Activated naive CD8-positive, alpha-beta T cell treated with anti-CD3 and anti-CD28 coated beads for 36 hours (primary cell): ENCODE data around the gene GNAO1. TPM values are rescaled to one million over a fixed set of nuclear protein-coding genes. Genes with fewer than 3 reads are reported as not detected.

Experiments
- DNase-seq: peaks from one replicate; pipeline ENCODE4 v3.0.0; 2021
- H3K27ac Mint-ChIP-seq: one replicate; pipeline ENCODE4 v1.8.0; 2022; ENCODE audit warnings: mild to moderate bottlenecking, moderate library complexity, mixed read lengths
- H3K27me3 Mint-ChIP-seq: one replicate; pipeline ENCODE4 v1.8.0; 2022; ENCODE audit warnings: mild to moderate bottlenecking, mixed read lengths
- H3K36me3 Mint-ChIP-seq: one replicate; pipeline ENCODE4 v1.8.0; 2021; ENCODE audit warnings: mild to moderate bottlenecking, mixed read lengths
- H3K4me1 Mint-ChIP-seq: one replicate; pipeline ENCODE4 v1.8.0; 2021; ENCODE audit warnings: mixed read lengths
- H3K4me3 Mint-ChIP-seq: one replicate; pipeline ENCODE4 v1.8.0; 2022; ENCODE audit warnings: mild to moderate bottlenecking, moderate library complexity, mixed read lengths
- H3K9me3 Mint-ChIP-seq: one replicate; pipeline ENCODE4 v1.8.0; 2022; ENCODE audit warnings: mixed read lengths
- total RNA-seq, 2 experiments: library from RNA; stranded (reverse); gene quantifications; one replicate each; pipeline ENCODE4 v1.2.3, GENCODE V29; 2021

The GNAO1 gene
- total RNA-seq, 2 experiments from 2014 or later, result 0.96 to 1.5 TPM

DNA sequence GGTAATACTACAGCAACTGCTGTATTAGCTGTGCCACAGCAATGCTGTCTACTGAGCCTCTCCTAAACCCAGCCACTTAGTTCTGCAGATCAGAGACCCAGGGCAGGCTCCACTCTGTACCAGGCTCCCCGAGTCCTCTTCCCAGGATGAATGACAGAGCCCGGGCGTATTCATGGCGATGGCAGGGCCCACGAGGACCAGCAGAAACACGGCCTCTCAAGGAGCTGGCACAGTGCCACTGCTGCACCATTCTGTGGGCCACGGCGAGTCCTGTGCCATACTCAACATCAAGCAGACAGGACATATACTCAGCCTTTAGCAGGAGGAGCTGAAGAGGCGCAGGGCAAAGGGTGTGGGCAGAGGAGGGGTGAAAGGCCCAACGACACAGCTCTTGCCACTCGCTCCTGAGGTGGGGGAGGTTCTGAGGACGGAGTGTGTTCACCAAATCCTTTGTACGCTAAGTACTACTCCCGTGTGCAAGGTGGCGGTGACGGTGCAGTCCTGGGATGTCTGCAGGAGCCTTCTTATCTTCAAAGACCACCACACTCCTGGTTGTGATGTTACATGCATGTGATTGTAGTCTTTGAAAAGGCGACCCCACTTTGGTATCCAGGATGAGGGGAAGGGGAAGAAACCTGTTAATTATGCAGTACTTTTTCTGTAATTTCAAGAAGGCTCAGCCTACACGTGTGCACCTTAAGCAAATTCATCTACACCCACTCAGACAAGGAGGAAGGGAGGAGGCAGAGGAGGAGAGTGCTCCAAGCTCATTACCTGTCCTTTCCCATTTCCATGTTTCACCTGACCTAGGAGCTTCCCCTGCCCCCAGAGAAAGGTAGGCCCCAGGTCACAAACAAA is 136.0 kb downstream of the GNAO1 start:
- Mint-ChIP-seq H3K9me3 (no peaks in the 10 kb centered on the region), H3K27ac (no peak overlapping the region)

DNA sequence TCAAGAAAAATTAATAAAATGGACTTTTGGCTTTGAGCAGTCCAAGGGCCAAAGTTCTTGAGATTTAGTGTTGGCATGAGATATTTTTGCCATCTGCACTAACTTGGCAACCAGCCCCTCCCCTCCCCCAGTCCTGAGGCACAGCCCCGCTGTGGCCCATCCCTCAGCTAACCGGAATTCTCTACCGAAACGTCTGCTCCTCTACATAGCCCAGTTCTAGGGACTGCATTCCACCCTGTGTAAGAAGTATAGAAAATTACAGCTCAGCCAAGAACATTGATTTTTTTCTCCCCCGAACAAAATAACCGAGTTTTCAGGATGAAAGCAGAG is 136.6 kb downstream of the GNAO1 start:
- Mint-ChIP-seq H3K36me3 (no peaks in the 10 kb centered on the region), H3K4me3 (no peak overlapping the region), H3K27me3 (no peaks in the 10 kb centered on the region), H3K27ac (no peak overlapping the region), H3K9me3 (no peaks in the 10 kb centered on the region), H3K4me1 (no peaks in the 10 kb centered on the region)
- DNase-seq, result no peak

More for the DNA sequence above, 136.0 kb downstream of the GNAO1 start:
- no peak for DNase-seq
- Mint-ChIP-seq H3K4me3 (no peak overlapping the region), H3K4me1 (no peaks in the 10 kb centered on the region), H3K36me3 (no peaks in the 10 kb centered on the region), H3K27me3 (no peaks in the 10 kb centered on the region)

DNA sequence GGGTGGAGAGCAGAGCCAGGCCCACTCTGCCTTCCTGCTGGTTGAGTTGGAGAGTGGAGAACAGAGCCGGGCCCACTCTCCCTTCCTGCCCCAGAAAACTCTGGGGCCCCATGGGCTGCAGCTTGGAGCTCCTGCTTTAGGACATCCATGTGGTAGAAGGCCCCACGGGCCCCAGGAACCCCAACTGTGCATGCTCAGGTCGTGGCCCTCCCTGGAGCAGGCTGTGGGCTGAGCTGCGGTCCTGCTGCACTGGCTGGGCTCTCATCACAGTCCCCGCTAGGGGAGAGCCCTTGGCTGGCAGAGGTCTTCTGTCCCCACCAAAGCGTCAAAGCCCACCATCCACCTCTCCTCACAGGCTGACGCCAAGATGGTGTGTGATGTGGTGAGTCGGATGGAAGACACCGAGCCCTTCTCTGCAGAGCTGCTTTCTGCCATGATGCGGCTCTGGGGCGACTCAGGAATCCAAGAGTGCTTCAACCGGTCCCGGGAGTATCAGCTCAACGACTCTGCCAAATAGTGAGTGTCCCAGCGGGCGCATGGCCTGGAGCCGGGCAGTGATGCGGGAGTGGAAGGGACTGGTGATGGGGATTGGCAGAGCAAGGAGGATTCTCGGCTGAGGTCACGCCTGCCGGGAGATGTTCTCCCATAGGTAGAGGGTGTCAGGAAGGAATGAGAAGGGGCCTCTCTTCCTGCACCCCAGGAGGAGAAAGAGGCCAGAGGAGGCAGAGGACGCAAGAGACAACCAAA is 137.2 kb downstream of the GNAO1 start:
- Mint-ChIP-seq H3K36me3 (no peaks in the 10 kb centered on the region), H3K27ac (no peak overlapping the region), H3K4me3 (no peak overlapping the region), H3K27me3 (no peaks in the 10 kb centered on the region), H3K9me3 (no peaks in the 10 kb centered on the region), H3K4me1 (no peaks in the 10 kb centered on the region)
- no peak for DNase-seq

DNA sequence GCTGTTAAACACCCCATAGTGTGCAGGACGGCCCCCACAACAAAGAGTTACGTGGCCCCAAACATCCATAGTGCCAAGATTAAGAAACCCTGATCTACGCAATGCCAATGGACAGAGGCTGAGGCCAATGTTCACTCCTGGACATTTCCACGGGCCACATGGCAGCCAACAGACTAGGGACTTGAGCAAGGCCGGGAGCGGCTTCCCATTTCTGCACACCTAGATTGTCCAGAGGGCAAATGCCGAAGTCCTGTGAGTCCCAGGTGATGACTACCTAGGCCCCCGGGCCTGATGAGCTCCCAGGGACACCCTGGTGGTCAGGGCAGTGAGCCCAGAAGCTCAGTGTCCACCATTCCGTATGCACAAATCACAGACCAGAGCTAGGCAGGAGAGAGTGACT is 138.6 kb downstream of the GNAO1 start:
- Mint-ChIP-seq H3K36me3 (no peaks in the 10 kb centered on the region), H3K9me3 (no peaks in the 10 kb centered on the region), H3K4me3 (no peak overlapping the region), H3K27me3 (no peaks in the 10 kb centered on the region), H3K27ac (no peak overlapping the region), H3K4me1 (no peaks in the 10 kb centered on the region)
- DNase-seq, result no peak

DNA sequence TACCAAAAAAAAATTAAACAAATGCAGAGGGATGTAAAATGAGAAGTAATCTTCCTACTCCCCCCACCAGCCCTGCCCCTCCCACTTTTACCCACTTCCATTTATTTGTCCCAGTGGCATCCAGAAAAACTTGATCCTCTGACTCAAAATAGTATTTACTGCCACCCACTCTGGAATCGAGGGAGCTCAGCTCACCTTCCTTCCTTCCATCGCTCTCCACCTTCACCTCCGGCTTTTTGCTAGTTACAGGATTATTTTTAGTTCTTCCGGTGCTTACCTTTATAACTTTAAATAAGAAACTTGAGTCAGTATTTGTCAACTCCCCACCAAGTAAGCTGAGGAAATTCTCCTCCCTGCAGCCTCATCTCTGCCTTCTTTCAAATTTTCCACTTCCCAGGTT is 139.2 kb downstream of the GNAO1 start:
- no peaks in the 10 kb centered on the region for H3K27me3 Mint-ChIP-seq
- H3K4me1 Mint-ChIP-seq, result no peaks in the 10 kb centered on the region
- no peaks in the 10 kb centered on the region for H3K9me3 Mint-ChIP-seq
- H3K4me3 Mint-ChIP-seq, result no peak overlapping the region
- no peak overlapping the region for H3K27ac Mint-ChIP-seq
- H3K36me3 Mint-ChIP-seq, result no peaks in the 10 kb centered on the region
- DNase-seq, result no peak

DNA sequence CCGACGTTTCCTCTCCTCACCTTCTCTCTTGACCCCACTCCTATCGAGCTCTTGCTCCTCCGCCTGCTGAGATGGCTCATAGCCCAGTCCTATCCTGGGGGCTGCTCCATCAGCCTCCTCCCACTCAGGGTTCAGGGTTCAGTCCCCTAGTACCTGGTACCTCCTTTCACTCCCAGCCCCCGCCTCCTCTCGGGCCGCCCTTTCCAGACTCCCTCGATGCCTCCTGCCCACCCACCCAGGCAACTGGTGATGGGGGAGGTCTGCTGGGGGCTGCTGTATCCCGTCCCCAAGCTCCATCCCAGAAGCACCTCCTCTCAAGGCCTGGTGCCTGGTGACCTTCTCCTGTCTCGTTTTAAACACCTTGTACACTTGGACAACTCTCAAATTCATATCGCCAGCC is 140.1 kb downstream of the GNAO1 start:
- Mint-ChIP-seq H3K27ac (no peak overlapping the region), H3K9me3 (no peaks in the 10 kb centered on the region), H3K4me3 (no peak overlapping the region), H3K4me1 (no peaks in the 10 kb centered on the region), H3K27me3 (no peaks in the 10 kb centered on the region), H3K36me3 (no peaks in the 10 kb centered on the region)
- DNase-seq, result no peak

DNA sequence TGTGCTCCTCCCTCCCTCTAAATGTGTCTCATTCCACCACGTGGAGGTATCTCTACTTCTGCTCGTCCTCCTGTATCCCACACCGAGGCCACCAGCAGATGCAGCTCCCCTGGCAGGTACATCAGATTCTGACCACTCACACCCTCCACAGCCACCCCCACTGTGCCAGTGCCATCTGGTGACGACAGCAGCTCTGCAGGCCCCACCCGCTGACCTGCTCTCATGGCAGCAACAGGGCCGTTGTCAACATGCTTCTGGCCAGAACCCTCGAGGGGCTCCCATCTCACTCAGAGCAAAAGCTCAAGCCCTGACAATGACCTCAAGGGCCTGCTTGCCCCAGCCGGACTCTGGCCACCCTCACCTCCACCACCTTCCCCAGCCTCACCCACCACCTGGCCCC is 140.6 kb downstream of the GNAO1 start:
- Mint-ChIP-seq H3K27ac (no peak overlapping the region), H3K9me3 (no peaks in the 10 kb centered on the region), H3K36me3 (no peaks in the 10 kb centered on the region), H3K27me3 (no peaks in the 10 kb centered on the region), H3K4me3 (no peak overlapping the region), H3K4me1 (no peaks in the 10 kb centered on the region)
- no peak for DNase-seq

DNA sequence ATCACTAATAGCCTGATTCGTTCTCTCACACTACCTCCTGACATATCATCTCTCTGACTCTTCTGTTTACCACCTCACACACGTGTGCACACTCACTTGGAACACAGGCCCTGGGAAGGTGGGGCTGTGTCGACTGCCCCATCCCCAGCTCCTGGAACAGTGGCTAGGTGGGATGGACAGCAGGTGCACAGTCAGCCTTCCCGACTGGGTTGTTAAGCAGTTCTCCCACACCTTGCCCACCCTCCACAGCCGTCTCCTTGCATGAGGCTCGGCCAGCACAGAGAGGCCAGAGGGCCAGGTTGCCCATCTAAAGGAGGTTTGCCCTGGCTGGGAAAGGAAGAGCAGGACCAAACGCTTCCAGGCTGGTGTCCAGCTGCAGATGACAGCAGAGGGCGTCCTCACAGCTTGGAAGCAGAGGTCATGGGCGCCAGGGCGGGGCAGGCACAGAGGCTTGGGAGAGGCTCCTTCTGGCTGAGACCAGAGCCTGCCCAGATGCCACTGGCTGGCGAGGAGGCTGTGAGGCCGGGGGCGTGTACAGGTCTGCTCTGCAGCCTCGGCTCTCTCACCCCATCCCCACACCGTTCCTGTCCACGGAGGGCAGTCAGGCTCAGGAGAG is 141.3 kb downstream of the GNAO1 start:
- Mint-ChIP-seq H3K27me3 (no peaks in the 10 kb centered on the region), H3K4me1 (no peaks in the 10 kb centered on the region)
- DNase-seq, result no peak

DNA sequence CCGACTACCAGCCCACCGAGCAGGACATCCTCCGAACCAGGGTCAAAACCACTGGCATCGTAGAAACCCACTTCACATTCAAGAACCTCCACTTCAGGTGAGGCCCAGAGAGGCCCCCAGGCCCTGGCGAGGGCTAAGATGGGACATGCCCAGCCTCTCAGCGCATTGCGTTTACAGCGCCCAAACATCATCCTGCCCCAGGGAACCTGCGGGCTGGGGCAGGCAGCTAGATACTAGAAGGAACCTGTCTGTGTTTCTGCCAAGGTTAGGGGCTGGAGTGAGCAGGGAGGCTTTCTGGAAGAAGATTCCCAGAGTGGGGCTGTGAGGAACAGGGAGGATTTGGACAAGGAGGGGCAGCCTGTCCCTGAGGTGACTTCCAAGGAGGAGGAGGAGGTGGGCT is 143.5 kb downstream of the GNAO1 start:
- Mint-ChIP-seq H3K4me3 (no peak overlapping the region), H3K27ac (no peak overlapping the region), H3K36me3 (no peaks in the 10 kb centered on the region), H3K9me3 (no peaks in the 10 kb centered on the region), H3K4me1 (no peaks in the 10 kb centered on the region), H3K27me3 (no peaks in the 10 kb centered on the region)
- no peak for DNase-seq

More for the DNA sequence above, 141.3 kb downstream of the GNAO1 start:
- H3K9me3 Mint-ChIP-seq, result no peaks in the 10 kb centered on the region
- no peak overlapping the region for H3K27ac Mint-ChIP-seq
- no peak overlapping the region for H3K4me3 Mint-ChIP-seq
- no peaks in the 10 kb centered on the region for H3K36me3 Mint-ChIP-seq

DNA sequence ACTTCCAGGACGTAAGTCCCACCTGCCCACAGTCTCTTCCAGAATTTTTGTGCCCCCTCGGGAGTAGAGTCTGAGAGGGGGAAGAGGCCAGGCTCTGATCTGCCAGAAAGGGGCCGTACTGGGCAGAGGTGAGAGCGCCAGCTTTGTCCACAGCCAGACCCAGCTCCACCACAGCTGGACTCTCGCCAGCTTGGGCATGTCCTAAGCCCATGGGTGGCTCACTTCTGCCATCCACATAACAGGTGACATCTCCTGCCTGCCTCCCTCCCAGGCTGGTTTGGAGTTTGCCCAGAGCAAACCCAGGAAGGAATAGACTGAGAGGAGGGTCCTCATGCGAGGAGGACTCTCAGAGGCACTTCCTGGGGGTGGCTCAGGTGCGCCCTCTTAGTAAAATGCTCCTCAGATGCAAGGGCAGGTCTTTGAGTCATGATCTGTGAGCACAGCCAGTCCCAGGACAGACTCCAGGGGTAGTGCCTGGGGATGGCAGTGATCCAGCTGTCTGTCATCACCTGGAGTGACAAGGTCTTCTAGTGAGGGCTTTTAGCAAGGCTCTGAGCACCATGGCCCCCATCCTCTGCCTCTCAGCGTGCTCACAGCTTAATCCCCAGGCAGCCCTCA is 144.9 kb downstream of the GNAO1 start:
- Mint-ChIP-seq H3K9me3 (no peaks in the 10 kb centered on the region), H3K27me3 (no peaks in the 10 kb centered on the region), H3K27ac (no peak overlapping the region), H3K4me1 (no peaks in the 10 kb centered on the region), H3K36me3 (no peaks in the 10 kb centered on the region), H3K4me3 (no peak overlapping the region)
- no peak for DNase-seq

DNA sequence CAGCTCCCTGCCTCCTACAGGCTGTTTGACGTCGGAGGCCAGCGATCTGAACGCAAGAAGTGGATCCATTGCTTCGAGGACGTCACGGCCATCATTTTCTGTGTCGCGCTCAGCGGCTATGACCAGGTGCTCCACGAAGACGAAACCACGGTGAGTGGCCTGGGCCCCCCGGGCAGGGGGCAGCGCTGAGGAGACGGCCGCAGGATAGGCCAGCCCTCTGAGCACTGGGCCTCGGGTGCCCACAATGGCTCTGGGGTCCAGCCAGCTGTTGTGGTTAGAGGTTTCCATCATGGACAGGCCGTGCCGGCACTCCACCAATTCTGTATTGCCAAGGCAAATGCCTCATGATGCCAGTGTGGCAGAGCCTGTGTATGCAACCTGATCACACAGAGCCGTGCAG is 145.4 kb downstream of the GNAO1 start:
- DNase-seq, result no peak
- Mint-ChIP-seq H3K27ac (no peak overlapping the region), H3K4me3 (no peak overlapping the region), H3K4me1 (no peaks in the 10 kb centered on the region), H3K9me3 (no peaks in the 10 kb centered on the region), H3K36me3 (no peaks in the 10 kb centered on the region), H3K27me3 (no peaks in the 10 kb centered on the region)

- Mint-ChIP-seq H3K27ac (no peak overlapping the region), H3K27me3 (no peaks in the 10 kb centered on the region), H3K36me3 (no peaks in the 10 kb centered on the region), H3K9me3 (no peaks in the 10 kb centered on the region), H3K4me1 (no peaks in the 10 kb centered on the region), H3K4me3 (no peak overlapping the region)
- no peak for DNase-seq
These were observed 146.0 kb downstream of the GNAO1 start for GRCh38 chr16:56337131-56337857.

DNA sequence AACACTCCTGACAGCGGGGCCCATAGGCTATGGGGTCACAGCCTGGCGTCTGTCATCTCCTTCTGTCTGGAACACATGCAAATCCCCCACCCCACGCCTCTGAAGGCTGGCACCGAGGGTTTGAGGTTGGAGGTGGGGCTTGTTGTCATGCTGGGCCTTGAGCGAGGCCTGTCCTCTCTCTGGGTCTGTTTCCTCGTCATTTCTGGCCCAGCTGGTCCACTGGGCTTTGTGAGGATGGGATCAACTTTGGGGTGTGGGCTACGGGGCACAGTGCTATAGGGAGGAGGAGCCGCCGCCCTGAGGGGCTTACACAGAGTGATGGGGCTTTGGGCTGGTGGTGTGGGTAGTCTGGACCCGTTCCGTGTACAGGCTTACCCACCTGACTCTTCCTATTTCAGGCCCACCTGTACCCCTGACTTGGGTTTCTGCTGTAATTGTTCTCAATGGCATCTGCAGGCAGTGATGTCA is 146.6 kb downstream of the GNAO1 start:
- DNase-seq, result no peak
- H3K27me3 Mint-ChIP-seq, result no peaks in the 10 kb centered on the region
- no peaks in the 10 kb centered on the region for H3K4me1 Mint-ChIP-seq
- no peaks in the 10 kb centered on the region for H3K36me3 Mint-ChIP-seq
- no peak overlapping the region for H3K27ac Mint-ChIP-seq
- H3K9me3 Mint-ChIP-seq, result no peaks in the 10 kb centered on the region
- no peak overlapping the region for H3K4me3 Mint-ChIP-seq

DNA sequence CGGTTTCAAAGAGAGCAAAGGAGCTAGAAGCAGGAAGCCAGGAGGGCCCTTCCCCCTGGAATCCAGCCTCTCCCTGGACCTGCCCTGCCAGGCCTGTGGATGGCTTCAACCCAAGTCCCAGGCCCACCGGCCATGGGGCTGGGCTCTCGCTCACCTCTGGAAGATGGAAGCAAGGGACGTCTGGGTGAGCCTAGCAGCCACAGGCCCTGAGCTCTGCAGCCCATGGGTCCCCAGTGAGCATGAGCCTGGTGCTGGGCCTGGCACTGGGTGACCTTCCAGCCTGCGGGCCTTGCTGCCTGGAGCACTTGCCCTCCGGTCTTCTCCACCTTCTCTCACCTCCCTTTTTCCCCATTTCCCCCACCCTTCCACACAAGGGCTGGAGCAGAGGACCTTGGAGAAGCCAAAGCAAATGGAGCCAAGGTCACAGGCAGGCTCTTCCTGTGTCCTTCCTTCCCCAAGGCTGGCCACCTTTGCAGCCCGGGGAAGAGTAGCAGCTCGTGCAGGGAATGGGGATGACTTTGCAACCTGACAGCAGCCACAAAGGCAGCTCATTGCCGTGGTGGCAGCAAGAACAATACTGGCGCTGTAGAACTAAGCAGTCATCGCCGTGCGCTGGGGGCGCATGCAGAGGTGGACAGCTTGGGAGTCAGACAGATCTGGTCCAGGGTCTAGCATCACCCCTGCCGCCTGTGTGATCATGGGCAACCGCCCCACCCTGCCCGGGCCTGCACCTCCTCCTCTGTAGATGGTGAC is 147.5 kb downstream of the GNAO1 start:
- no peaks in the 10 kb centered on the region for H3K4me1 Mint-ChIP-seq
- no peak for DNase-seq
- H3K27ac Mint-ChIP-seq, result no peak overlapping the region

More for the DNA sequence above, 147.5 kb downstream of the GNAO1 start:
- H3K9me3 Mint-ChIP-seq, result no peaks in the 10 kb centered on the region
- H3K36me3 Mint-ChIP-seq, result no peaks in the 10 kb centered on the region
- no peak overlapping the region for H3K4me3 Mint-ChIP-seq
- H3K27me3 Mint-ChIP-seq, result no peaks in the 10 kb centered on the region
